Fibroblast of skin of abdomen (primary cell): ENCODE results near the gene PLEKHO1.

Experiments
- DNase-seq: peaks from one replicate; pipeline ENCODE4 v3.0.0-alpha.2; 2013

Gene PLEKHO1

GRCh38 chr1:150150133-150151021, 661 bp downstream of the PLEKHO1 start:
- no peak for DNase-seq

DNA sequence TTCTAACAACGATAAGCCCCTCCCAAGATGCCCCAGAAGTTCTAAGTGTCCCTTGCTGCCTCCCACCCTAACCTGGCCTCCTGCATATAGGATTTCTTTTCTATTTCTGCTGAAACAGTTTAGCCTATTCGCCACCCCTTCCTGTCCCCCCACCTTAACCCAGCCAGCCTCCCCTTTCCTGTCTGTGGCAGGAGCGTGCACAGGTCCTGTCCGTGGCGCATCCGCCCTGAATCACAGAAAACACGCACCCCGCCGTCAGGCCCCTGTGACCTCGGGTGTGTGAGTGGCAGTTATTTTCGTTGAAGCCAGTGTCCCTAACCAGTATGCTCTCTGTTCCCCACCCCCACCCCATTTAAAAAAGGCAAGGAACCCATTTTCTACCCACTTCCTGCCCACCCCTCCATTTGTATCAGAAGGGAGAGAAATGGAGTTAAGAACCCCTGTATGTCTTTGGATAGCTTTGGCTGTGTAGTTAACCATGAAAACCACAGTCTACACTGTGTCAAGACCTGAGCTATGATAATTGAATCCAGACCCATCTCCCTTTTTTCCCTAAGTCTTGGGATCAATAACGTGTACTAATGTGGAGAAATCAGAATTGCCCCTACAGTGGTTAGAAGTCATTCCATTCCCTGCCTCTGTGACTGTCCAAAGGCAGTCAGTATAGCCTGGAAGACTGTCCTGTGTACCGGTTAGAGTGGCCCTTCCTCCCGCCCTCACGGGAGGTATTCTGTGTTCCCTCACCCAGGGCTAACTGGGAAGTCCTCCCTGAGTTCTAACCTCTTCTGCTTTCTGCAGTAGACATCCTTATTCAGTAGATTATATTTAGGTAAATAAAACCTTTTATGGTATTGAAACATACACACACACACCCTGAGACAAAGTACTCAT, 1.8 kb downstream of the PLEKHO1 start:
- DNase-seq: peak; percentile 58

DNA sequence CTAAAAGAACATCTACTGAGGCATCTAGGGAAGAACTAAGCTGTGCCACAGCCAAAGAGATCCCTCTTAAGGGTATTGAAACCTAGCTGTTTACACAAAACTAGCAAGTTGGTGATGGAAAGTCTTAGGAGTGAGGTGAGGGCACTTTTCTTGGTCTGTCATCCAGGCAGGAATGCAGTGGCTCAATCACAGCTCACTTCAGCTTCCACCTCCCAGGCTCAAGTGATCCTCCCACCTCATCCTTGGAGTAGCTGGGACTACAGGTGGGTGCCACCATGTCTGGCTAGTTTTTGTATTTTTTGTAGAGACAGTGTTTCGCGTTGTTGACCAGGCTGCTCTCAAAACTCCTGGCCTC, 2.4 kb downstream of the PLEKHO1 start:
- DNase-seq: no peak

GRCh38 chr1:150152772-150153456, 3.2 kb downstream of the PLEKHO1 start:
- DNase-seq: peak; percentile 55

DNA sequence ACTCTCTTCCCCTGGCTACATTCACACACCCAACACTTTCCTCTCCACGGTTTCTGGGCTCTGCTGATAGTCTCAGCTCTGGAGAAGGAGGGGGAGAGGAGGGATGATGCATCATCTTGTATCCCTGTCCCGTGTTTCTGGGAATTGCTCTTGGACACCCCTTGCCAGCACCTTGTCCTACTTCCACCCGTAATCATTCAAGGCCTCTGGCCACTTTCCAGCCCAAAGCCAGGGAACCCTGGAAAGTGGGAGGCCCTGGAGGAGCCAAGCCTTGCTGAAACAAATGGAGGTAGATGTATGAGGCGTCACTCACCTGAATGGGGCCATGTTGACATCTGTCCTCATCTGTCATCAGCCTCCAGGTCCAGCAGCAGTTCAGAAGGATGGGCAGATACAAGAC, 4.4 kb downstream of the PLEKHO1 start:
- no peak for DNase-seq

- no peak for DNase-seq
Measured at GRCh38 chr1:150155413-150156071, 5.8 kb downstream of the PLEKHO1 start.

- peak; percentile 66 for DNase-seq
Measured at GRCh38 chr1:150156868-150157603, 7.3 kb downstream of the PLEKHO1 start.

- DNase-seq: no peak
Measured at GRCh38 chr1:150159550-150159949, 9.8 kb downstream of the PLEKHO1 start.

DNA sequence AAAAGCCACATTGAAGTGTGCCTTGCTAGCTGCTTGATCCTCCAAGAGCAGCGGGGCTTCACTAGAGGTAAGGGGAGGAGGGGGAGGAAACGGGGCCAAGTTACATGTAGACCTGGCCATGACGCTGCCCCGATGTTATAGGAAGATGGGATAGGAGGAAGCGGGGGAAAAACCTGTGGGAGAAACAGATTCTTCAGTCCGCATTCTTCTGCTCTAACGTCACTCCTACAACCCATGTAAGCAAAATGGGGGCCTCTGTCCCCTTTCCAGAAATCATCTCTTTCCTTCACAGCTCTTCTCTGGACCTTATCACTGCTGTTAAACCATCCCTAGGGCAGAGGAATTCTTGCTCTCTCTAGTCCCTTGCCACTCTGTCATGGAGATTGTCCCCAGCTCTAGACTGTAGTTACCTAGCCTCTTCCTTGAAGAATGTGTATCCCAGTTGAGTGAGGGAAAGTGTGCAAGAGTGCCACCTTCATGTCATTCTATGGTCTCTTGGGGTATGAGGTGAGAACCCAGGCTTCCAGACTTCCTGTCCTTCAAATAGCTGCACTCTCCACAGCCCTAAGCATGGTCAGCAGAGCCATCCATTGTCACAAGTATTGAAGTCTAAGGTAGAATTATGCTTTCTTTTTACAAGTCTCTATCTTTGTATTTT, 11.4 kb downstream of the PLEKHO1 start:
- peak; percentile 71 for DNase-seq

DNA sequence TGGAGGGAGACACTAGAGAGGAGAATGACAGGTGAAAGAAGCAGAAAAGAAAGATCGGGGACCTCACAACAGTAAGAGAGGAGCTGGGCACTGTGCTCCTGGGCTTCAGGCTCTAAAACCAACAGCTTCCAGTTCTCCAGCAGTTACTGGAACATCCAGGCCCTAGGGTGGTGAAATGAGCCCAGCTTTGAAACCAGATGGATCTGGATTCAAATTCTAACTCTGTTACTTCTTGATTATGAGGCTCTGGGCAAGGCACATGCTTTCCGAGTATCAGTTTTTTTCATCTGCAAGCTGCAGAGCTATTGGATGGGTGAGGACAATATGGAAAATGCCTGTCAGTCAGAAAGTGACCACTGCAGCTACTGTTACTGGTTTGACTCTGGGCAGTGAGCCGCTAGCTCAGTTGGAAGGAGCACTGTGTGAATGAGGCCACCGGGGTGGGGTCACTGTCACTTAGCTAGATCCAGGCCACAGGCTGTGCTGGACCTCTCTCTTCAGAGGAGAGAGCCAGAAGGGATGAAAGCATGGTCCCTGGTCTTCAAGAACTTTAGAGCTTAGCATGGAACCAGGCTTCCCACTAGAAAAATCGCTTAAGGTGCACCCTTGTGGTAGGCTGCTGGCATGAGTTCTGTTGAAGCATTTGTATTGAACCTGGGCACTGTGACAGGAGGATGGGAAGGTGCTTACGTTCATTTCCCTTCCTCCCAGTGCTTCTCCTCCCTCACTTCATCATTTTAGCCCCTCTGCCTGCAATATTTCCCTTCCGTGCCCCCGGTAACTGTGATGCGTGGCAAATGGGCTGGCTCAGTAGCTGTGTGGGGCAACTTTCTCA, 12.2 kb downstream of the PLEKHO1 start:
- peak; percentile 59 for DNase-seq

DNA sequence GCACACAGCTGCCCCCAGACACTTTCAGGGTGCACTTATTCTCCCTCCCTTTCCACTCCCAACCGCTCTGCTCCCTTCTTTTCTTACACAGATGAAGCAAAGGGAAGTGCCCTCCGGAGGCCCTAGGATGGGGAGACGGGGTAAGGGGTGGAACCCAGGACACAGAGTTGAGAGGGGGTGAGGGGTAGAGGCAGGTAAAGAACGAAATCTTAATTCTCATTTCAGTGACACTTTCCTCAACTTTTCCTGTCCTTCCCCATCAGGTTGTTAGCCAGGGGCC, 12.8 kb downstream of the PLEKHO1 start:
- DNase-seq: peak; percentile 25

- DNase-seq: peak; percentile 100
Measured at GRCh38 chr1:150162862-150163706, 13.4 kb downstream of the PLEKHO1 start.

DNA sequence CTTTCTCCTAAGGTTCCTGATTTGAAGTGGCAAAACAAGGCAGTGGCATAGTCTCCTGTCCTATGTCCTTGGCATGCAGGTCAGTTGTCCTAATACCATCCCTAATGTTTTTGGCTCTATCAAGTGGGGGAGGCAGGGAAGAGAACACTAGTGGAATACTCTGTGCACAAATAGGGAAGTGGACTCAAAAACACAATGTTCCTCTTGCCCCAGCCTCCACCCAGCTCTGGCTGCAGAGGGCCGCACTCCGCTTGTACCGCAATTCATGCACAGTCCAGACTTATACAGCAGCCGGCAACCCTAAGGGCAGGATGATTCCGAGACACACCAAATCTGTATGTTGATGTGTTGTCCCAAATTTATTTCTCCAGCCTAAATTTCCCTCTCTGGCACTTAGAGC, 14.5 kb downstream of the PLEKHO1 start:
- DNase-seq: no peak

DNA sequence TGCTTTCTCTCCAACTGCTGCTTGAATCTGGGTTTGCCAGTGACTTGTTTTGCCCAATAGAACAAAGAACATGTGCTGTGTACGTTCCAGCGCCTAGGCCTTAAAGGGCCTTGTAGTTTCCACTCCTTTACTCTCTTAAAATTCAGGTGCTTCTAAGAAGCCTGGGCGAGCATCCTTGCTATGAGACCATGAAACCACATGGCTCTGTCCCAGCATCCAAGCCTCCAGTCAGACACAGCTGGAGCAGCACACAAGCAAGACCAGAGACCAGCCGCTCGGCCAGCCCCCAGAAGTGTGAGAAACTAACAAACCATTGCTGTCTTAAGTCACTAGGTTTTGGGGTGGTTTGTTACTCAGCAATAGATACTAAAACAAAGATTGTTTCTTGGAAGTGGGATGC, 15.1 kb downstream of the PLEKHO1 start:
- DNase-seq: no peak

GRCh38 chr1:150165622-150166612, 16.2 kb downstream of the PLEKHO1 start:
- DNase-seq: peak; percentile 58

DNA sequence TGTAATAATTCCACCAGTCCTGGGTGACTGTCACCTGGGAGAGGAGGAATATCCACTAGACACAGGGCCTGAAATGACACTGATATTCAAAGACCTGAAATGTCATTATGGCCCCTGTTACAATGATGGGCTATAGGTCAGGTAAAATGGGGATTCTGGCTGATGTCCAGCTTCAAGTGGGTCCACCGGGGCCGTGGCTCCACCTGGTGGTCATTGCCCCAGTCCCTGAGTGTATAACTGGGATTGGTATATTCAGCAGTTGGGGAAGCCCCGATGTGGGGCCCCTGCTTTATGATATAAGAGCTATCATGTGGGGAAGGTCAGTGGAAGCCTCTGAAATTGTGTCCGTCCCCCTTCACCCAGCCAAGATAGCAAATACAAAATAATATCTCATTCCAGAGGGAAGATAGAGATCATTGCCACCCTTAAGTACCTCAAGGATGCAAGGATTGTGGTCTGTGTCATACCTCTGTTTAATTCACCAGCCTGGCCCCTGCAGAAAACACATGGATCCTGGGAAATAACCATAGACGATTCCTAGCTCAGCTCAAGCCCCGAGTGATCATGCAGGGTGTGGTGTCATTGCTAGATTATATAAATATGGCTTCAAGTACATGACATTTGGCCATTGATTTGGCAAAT, 19.4 kb downstream of the PLEKHO1 start:
- DNase-seq: peak; percentile 56

DNA sequence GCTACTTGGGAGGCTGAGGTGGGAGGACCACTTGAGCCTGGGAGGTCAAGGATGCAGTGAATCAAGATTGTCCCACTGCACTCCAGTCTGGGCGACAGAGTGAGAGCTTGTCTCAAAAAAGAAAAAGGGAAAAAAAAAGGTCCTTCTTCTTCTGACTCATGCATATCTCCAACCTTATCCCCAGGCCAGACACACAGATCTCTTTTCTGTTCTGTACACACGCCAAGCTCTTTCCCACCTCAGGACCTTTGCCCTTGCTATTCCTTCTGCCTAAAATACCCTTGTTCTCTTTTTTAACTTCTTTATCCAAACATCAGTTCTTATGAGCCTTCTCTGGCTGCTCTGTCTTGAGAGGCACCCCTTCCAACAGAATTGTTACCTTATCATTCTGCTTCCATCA, 22.1 kb downstream of the PLEKHO1 start:
- DNase-seq: no peak

- DNase-seq: no peak
Measured at GRCh38 chr1:150173141-150173585, 23.4 kb downstream of the PLEKHO1 start.
